ENCODE data around the gene TPT1. TPM values are rescaled to one million over a fixed set of nuclear protein-coding genes. Genes with fewer than 3 reads are reported as not detected.

TPT1 gene
- total and polyA plus RNA-seq, 9 of the 15 experiments (the other 6 are each of a cell fraction or from before 2014, with no cell fraction given), result 602 to 2,508 (median 1,784) TPM

DNA sequence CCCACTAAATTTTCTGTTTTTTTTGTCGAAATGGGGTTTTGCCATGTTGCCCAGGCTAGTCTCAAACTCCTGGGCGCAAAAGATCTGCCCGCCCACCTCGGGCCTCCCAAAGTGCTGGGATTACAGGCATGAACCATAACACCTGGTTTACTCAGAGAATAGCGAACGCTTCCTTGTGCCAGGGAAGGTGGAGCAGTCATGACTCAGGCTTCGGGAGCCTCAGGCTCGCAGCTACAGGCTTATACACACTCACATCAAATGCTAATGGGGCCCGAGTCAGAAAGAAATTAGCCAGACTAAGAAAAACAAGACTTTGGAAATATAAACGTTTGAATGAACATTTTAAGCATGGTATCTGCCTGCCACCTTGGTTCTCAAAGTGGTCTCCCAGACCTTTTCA lies 11.0 kb upstream of the TPT1 start:
- WGBS (ENCODE audit: insufficient coverage, low coverage, missing lambda C conversion rate), result 75% methylated on average over 9 of the region's 10 CpGs
- H3K79me2 ChIP-seq (ENCODE audit: control insufficient read depth, insufficient read depth, low read length), result no peaks in the 10 kb centered on the region
- ATAC-seq, result no peak
- no peak for FAIRE-seq
- H3K9me3 ChIP-seq (replicated peaks; ENCODE audit: control insufficient read depth, insufficient read depth, low read depth, low read length), result no peaks in the 10 kb centered on the region
- no peaks in the 10 kb centered on the region for H3K9me1 ChIP-seq (ENCODE audit: control insufficient read depth, insufficient read depth, low read length)
- H3K27ac ChIP-seq (ENCODE audit: extremely low read depth, low read depth, low read length), result no peak overlapping the region
- no peaks in the 10 kb centered on the region for H4K20me1 ChIP-seq (replicated peaks; ENCODE audit: control insufficient read depth, insufficient read depth, low read length)
- ChIA-PET CTCF (ENCODE audit: low intra/inter-chr PET ratio) (no interaction called here), POLR2A (interaction anchor here (1.3 kb wide), 1 partner anchor 11 kb away, joined by 6 read pairs; the partner anchor contains the start of gene TPT1)
- BruUV-seq (replicated peaks), result no TSS peak
- intact Hi-C loops (cut with micrococcal nuclease) (no loop called here), in situ Hi-C loops (cut with MboI) (loop anchor here (25.0 kb wide), 1 partner anchor 360 kb away; the partner anchor contains the start of gene CBY2)
- no peak overlapping the region for H3K4me2 ChIP-seq (ENCODE audit: insufficient read depth, low read length)
- H3K4me1 ChIP-seq (replicated peaks in 1 of 2; ENCODE audit: control insufficient read depth in 2 of 2, insufficient read depth in 2 of 2, low read length in 2 of 2), result no peaks in the 10 kb centered on the region
- H3K27me3 ChIP-seq (ENCODE audit: control insufficient read depth in 2 of 2, insufficient read depth in 2 of 2, low read length in 2 of 2), result no peaks in the 10 kb centered on the region
- H2AFZ ChIP-seq (ENCODE audit: low read depth, low read length), result no peak overlapping the region
- H3K4me3 ChIP-seq, result no peak overlapping the region
- no peak for DNase-seq (ENCODE audit: extremely low read depth in 1 of 4, low spot score in 3 of 4)
- H3K9ac ChIP-seq (ENCODE audit: insufficient read depth in 1 of 2, low read depth in 2 of 2, low read length in 2 of 2), result no peak overlapping the region
- peaks cover 5% of the 10 kb centered on the region; the same call in 1 of the 3 replicates for H3K36me3 ChIP-seq (ENCODE audit: control insufficient read depth, insufficient read depth, low read length)
- TF ChIP-seq GTF2E2 (tag; IDR thresholded peaks at IDR 0.05) (no peak), ZNF384 (IDR thresholded peaks at IDR 0.05; ENCODE audit: low read depth, low read length) (no peak), GATAD2A (IDR thresholded peaks at IDR 0.05) (no peak), RERE (CRISPR knock-in tag; IDR thresholded peaks at IDR 0.05; ENCODE audit: borderline replicate concordance) (no peak), NR4A1 (CRISPR knock-in tag; IDR thresholded peaks at IDR 0.05) (no peak), NR4A1 (tag; IDR thresholded peaks at IDR 0.05) (no peak), STAT5B (CRISPR knock-in tag; IDR thresholded peaks at IDR 0.05) (no peak), ELF2 (CRISPR knock-in tag; IDR thresholded peaks at IDR 0.05) (no peak), ZNF121 (CRISPR knock-in tag; conservative IDR thresholded peaks at IDR 0.05) (no peak), PHB (CRISPR knock-in tag; IDR thresholded peaks at IDR 0.05) (no peak), E2F5 (CRISPR knock-in tag; IDR thresholded peaks at IDR 0.05) (no peak), MAFK (IDR thresholded peaks at IDR 0.05; ENCODE audit: low read length) (no peak), KLF1 (tag; IDR thresholded peaks at IDR 0.05) (no peak)
- TF ChIP-seq, protein P1, sequence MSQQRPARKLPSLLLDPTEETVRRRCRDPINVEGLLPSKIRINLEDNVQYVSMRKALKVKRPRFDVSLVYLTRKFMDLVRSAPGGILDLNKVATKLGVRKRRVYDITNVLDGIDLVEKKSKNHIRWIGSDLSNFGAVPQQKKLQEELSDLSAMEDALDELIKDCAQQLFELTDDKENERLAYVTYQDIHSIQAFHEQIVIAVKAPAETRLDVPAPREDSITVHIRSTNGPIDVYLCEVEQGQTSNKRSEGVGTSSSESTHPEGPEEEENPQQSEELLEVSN (IDR thresholded peaks at IDR 0.05; ENCODE audit: borderline replicate concordance in 1 of 2, extremely low read depth in 1 of 2, insufficient read depth in 1 of 2, insufficient read length in 1 of 2, low read depth in 1 of 2, low read length in 1 of 2, poor library complexity in 1 of 2, severe bottlenecking in 1 of 2), result no peak
- TF ChIP-seq, protein P2, sequence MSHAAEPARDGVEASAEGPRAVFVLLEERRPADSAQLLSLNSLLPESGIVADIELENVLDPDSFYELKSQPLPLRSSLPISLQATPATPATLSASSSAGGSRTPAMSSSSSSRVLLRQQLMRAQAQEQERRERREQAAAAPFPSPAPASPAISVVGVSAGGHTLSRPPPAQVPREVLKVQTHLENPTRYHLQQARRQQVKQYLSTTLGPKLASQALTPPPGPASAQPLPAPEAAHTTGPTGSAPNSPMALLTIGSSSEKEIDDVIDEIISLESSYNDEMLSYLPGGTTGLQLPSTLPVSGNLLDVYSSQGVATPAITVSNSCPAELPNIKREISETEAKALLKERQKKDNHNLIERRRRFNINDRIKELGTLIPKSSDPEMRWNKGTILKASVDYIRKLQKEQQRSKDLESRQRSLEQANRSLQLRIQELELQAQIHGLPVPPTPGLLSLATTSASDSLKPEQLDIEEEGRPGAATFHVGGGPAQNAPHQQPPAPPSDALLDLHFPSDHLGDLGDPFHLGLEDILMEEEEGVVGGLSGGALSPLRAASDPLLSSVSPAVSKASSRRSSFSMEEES (CRISPR knock-in tag; IDR thresholded peaks at IDR 0.05), result no peak
